Gastroesophageal sphincter (tissue), 3 donors: ENCODE measurements around the gene TP53BP2.

Experiments
- CTCF ChIP-seq, 4 experiments: fragments of 200-600 bp in 2 of 4; fragments of 450-650 bp in 2 of 4; sonication (generic) in 1 of 4; IDR thresholded peaks; one replicate each; pipeline ENCODE4 v1.5.1; 2017 to 2019; ENCODE audit warnings: antibody characterized with exemption in 4 of 4, mild to moderate bottlenecking in 2 of 4, moderate library complexity in 2 of 4
- EP300 ChIP-seq: sonication (generic); formaldehyde crosslinking; IDR thresholded peaks from one replicate; pipeline ENCODE4 v1.6.1; 2017; ENCODE audit warnings: antibody characterized with exemption, mild to moderate bottlenecking
- POLR2A ChIP-seq, 2 donors: fragments of 450-650 bp; IDR thresholded peaks; one replicate each; pipeline ENCODE4 v1.6.1; 2017; ENCODE audit warnings: antibody characterized with exemption in 2 of 2, mild to moderate bottlenecking in 2 of 2, moderate library complexity in 1 of 2
- POLR2AphosphoS5 ChIP-seq: sonication (generic); formaldehyde crosslinking; IDR thresholded peaks from one replicate; pipeline ENCODE4 v1.6.1; 2017; ENCODE audit warnings: antibody characterized with exemption

GRCh38 chr1:223877804-223878203 lies 32.1 kb upstream of the TP53BP2 start:
- TF ChIP-seq CTCF (IDR thresholded peaks at IDR 0.05) (no peak), POLR2A (IDR thresholded peaks at IDR 0.05) (no peak), POLR2AphosphoS5 (no peak), EP300 (no peak)
